Endothelial cell of umbilical vein (primary cell): ENCODE data around the gene PTBP3.

Source experiments
- MYC ChIP-seq: IDR thresholded peaks from one replicate; pipeline ENCODE4 v1.6.1; 2011; ENCODE audit warnings: mild to moderate bottlenecking, low read depth, low read length
- TF ChIP-seq, protein P1 (sequence below), 2 donors: IDR thresholded peaks; 1 replicate in 1 of 2; 2 replicates in 1 of 2; pipeline ENCODE4 v1.5.1; 2011; ENCODE audit warnings: low read length in 2 of 2, mild to moderate bottlenecking in 2 of 2, moderate library complexity in 2 of 2, control low read depth in 1 of 2, inconsistent platforms in 1 of 2, low read depth in 1 of 2; ENCODE audit not compliant: insufficient read depth in 1 of 2; ENCODE audit errors: extremely low read depth in 1 of 2

DNA sequence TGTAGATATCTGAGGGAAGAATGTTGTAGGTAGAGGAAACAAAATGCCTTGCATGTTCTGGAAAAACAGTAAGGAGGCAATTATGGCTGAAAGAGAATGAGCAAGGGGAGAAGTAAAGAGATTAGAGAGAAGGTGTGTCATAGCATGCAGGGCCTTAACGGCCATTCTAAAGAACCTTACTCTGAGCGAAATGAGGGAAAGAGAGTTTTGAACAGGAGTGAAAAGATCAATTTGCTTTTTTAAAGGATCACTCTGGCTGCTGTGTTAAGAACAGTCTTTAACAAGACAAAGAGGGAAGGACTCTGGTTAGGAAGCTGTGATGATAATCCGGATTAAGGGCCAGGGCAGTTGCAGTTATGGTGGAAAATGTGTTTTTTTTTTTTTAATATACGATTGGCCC lies 22.6 kb downstream of the PTBP3 start:
- TF ChIP-seq, protein P1, sequence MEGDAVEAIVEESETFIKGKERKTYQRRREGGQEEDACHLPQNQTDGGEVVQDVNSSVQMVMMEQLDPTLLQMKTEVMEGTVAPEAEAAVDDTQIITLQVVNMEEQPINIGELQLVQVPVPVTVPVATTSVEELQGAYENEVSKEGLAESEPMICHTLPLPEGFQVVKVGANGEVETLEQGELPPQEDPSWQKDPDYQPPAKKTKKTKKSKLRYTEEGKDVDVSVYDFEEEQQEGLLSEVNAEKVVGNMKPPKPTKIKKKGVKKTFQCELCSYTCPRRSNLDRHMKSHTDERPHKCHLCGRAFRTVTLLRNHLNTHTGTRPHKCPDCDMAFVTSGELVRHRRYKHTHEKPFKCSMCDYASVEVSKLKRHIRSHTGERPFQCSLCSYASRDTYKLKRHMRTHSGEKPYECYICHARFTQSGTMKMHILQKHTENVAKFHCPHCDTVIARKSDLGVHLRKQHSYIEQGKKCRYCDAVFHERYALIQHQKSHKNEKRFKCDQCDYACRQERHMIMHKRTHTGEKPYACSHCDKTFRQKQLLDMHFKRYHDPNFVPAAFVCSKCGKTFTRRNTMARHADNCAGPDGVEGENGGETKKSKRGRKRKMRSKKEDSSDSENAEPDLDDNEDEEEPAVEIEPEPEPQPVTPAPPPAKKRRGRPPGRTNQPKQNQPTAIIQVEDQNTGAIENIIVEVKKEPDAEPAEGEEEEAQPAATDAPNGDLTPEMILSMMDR (IDR thresholded peaks at IDR 0.05; ENCODE audit: extremely low read depth in 1 of 2, insufficient read depth in 1 of 2, low read depth in 1 of 2, low read length in 2 of 2), result no peak
- no peak for TF ChIP-seq MYC
